Ascending aorta (tissue), 2 donors: ENCODE results near the gene C1orf53. TPM values are rescaled to one million over a fixed set of nuclear protein-coding genes. Genes with fewer than 3 reads are reported as not detected.
"Not testable (repeated sequence)": the region's sequence is repeated elsewhere in the genome, so short reads cannot be mapped to it uniquely, and the experiment has no call there.

Experiments used
- DNase-seq, 2 donors: peaks; one replicate each; pipeline ENCODE4 v3.0.0-alpha.2; 2019; ENCODE audit warnings: low spot score in 2 of 2
- H3K27ac ChIP-seq, 2 donors: fragments of 200-600 bp; sonication (generic); one replicate each; pipeline ENCODE4 v1.5.1; 2016 to 2017; ENCODE audit warnings: mild to moderate bottlenecking in 1 of 2
- H3K27me3 ChIP-seq: fragments of 200-600 bp; sonication (generic); one replicate; pipeline ENCODE4 v1.5.1; 2017
- H3K36me3 ChIP-seq, 2 donors: fragments of 200-600 bp; sonication (generic); one replicate each; pipeline ENCODE4 v1.5.1; 2016
- H3K4me1 ChIP-seq, 2 donors: fragments of 200-600 bp; sonication (generic); one replicate each; pipeline ENCODE4 v1.5.1; 2016 to 2017; ENCODE audit warnings: mild to moderate bottlenecking in 1 of 2
- H3K4me3 ChIP-seq, 2 donors: fragments of 200-600 bp; sonication (generic); one replicate each; pipeline ENCODE4 v1.5.1; 2016 to 2017; ENCODE audit warnings: mild to moderate bottlenecking in 1 of 2
- H3K9me3 ChIP-seq, 2 donors: fragments of 200-600 bp; sonication (generic); one replicate each; pipeline ENCODE4 v1.5.1; 2016
- intact Hi-C: fragments of 100-400 bp; cut with DNase I; formaldehyde crosslinking; loops from one replicate; pipeline ENCODE4 v1.15.1; 2023
- total RNA-seq: library from RNA; depleted of rRNA; stranded (reverse); fragments of >200 nt; gene quantifications from one replicate; pipeline ENCODE4 v1.1.0, GENCODE V29; 2016
- TF ChIP-seq, protein P1 (sequence below), 3 experiments: fragments of 200-600 bp in 2 of 3; fragments of 450-650 bp in 1 of 3; sonication (generic) in 2 of 3; IDR thresholded peaks; one replicate each; pipeline ENCODE4 v1.5.1; 2016 to 2019; ENCODE audit warnings: antibody characterized with exemption in 3 of 3, mild to moderate bottlenecking in 1 of 3, moderate library complexity in 1 of 3

The C1orf53 gene
- total RNA-seq, 1 donor from 2014 or later, result not detected

DNA sequence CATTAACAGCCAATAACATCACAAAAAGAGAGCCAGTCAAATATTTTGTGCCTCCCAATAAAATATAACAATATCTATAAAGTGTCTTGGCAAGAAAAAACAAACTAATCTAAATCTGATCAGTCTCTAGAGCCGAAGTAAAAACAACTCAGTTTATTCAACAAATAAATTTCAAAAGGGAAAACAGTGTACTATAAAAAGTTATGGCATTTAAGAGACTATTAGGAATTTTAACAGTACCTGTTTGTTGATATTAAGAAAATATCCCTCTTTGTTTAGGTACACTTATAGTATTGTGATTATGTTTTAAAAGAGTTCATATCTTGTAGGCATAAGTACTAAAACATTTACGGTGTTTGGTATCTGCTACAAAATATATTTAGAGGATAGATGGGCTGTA lies 36.6 kb upstream of the C1orf53 start:
- Histone ChIP-seq H3K4me1 (no peaks in the 10 kb centered on the region), H3K36me3 (no peaks in the 10 kb centered on the region), H3K9me3 (no peaks in the 10 kb centered on the region), H3K27ac (no peak overlapping the region), H3K4me3 (no peak overlapping the region), H3K27me3 (no peaks in the 10 kb centered on the region)
- intact Hi-C loops, result no loop called here
- no peak for DNase-seq
- TF ChIP-seq, protein P1, sequence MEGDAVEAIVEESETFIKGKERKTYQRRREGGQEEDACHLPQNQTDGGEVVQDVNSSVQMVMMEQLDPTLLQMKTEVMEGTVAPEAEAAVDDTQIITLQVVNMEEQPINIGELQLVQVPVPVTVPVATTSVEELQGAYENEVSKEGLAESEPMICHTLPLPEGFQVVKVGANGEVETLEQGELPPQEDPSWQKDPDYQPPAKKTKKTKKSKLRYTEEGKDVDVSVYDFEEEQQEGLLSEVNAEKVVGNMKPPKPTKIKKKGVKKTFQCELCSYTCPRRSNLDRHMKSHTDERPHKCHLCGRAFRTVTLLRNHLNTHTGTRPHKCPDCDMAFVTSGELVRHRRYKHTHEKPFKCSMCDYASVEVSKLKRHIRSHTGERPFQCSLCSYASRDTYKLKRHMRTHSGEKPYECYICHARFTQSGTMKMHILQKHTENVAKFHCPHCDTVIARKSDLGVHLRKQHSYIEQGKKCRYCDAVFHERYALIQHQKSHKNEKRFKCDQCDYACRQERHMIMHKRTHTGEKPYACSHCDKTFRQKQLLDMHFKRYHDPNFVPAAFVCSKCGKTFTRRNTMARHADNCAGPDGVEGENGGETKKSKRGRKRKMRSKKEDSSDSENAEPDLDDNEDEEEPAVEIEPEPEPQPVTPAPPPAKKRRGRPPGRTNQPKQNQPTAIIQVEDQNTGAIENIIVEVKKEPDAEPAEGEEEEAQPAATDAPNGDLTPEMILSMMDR (IDR thresholded peaks at IDR 0.05), result no peak

DNA sequence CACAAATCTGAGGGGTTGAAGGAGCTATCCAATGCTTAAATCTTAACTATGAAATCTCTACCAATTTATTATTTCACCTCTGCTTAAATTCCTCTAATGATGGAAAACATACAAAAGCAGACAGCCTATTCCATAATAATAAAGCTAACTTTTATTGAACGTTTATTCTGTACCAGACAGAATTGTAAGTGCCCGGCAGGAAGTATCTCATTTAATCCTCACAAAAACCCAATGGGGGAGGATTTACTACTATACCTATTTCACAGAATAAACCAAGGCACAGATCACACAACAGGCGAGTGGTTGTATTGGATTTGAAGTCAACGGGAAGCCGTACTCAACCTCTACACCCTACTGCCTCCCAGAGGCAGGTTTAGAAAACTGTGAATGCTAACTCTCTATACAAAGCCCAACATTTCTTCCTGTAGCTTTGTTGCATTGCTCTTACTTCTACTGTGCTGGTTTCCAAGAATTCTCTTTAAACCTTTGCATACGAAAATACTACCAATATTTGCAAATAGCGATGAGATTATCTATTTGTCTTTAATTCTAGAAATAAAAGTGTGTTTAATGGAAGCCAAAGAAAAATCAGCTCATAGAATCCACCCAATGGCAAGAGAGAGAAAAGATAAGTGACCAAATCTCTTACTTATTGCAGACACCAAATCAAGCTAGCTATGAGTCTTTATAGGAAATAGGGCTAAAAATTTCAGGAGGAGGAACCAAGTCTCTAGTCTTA lies 33.5 kb upstream of the C1orf53 start:
- TF ChIP-seq, protein P1 (IDR thresholded peaks at IDR 0.05), result peak in 2 of 3 experiments; percentile 30 to 48
- Histone ChIP-seq H3K36me3 (no peaks in the 10 kb centered on the region), H3K27me3 (no peaks in the 10 kb centered on the region), H3K27ac (no peak overlapping the region), H3K4me1 (no peaks in the 10 kb centered on the region), H3K9me3 (no peaks in the 10 kb centered on the region), H3K4me3 (no peak overlapping the region)
- no peak for DNase-seq
- intact Hi-C loops, result no loop called here

DNA sequence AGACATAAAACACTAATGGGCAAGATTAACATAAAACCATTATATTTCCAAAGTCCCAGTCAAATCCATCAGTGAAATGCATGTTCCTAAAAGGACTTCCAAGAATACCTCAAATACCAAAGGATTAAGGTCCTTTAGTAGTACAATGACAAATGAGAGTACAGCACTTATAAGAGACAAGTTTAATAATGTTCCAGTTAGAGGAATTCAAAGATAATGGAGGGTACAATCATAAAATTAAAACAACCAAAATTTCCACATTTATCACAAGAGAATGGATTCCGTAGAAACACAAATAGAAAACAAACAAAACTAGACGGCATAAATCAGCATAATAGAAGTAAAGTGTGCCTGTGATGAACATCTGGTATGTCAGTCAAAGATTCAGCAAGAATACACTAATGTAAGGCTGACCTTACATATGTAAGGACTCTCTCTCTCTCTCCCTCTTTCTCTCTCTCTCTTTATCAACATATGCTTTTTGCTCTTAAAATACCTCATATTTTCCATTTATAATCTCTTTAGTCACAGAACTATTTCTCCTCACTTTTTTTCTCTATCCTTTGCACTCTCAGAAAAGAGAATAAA lies 32.8 kb upstream of the C1orf53 start:
- no peaks in the 10 kb centered on the region for H3K9me3 ChIP-seq
- TF ChIP-seq, protein P1 (IDR thresholded peaks at IDR 0.05), result no peak
- H3K27ac ChIP-seq, result no peak overlapping the region
- no peaks in the 10 kb centered on the region for H3K4me1 ChIP-seq
- no peak overlapping the region for H3K4me3 ChIP-seq
- no peak for DNase-seq
- H3K36me3 ChIP-seq, result no peaks in the 10 kb centered on the region
- intact Hi-C loops, result no loop called here
- H3K27me3 ChIP-seq, result no peaks in the 10 kb centered on the region

DNA sequence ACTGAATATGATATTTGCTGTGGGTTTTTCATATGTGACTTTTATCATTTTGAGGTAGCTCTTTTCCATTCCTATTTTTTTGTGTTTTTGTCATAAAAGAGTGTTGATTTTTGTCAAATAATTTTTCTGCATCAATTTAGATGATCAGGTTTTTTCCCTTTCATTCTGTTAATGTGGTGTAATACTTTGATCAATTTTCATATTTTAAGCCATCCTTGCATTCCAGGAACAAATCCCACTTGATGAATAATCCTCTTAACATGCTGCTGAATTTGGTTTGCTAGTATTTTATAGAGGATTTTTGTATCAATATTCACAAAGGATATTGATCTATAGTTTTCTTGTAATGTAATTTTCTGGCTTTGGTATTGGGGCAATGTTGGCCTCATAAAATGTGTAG lies 25.5 kb upstream of the C1orf53 start:
- Histone ChIP-seq H3K4me1 (no peaks in the 10 kb centered on the region), H3K27me3 (no peaks in the 10 kb centered on the region), H3K4me3 (no peak overlapping the region), H3K27ac (no peak overlapping the region), H3K36me3 (no peaks in the 10 kb centered on the region), H3K9me3 (peaks cover 8 to 19% of the 10 kb centered on the region in 2 donors)
- intact Hi-C loops, result no loop called here
- TF ChIP-seq, protein P1 (IDR thresholded peaks at IDR 0.05), result no peak
- no peak for DNase-seq

DNA sequence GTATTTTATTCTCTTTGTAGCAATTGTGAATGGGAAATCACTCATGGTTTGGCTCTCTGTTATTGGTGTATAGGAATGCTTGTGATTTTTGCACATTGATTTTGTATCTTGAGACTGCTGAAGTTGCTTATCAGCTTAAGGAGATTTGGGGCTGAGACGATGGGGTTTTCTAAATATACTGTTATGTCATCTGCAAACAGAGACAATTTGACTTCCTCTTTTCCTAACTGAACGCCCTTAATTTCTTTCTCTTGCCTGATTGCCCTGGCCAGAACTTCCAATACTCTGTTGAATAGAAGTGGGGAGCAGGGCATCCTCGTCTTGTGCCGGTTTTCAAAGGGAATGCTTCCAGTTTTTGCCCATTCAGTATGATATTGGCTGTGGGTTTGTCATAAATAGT lies 22.0 kb upstream of the C1orf53 start:
- H3K4me1 ChIP-seq, H3K27me3 ChIP-seq, H3K4me3 ChIP-seq, intact Hi-C loops, H3K27ac ChIP-seq, DNase-seq, H3K36me3 ChIP-seq: not testable (repeated sequence)
- H3K9me3 ChIP-seq, result peaks cover 8 to 19% of the 10 kb centered on the region in 2 donors

DNA sequence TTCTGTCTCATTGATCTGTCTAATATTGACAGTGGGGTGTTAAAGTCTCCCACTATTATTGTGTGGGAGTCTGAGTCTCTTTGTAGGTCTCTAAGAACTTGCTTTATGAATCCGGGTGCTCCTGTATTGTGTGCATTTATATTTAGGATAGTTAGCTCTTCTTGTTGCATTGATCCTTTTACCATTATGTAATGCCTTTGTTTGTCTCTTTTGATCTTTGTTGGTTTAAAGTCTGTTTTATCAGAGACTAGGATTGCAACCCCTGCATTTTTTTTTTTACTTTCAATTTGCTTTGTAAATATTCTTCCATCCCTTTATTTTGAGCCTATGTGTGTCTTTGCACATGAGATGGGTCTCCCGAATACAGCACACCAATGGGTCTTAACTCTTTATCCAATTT lies 20.2 kb upstream of the C1orf53 start:
- H3K27me3 ChIP-seq, H3K9me3 ChIP-seq, H3K36me3 ChIP-seq, H3K27ac ChIP-seq, DNase-seq, intact Hi-C loops, H3K4me1 ChIP-seq, H3K4me3 ChIP-seq: not testable (repeated sequence)
